GM12878 (cell line): ENCODE measurements around the gene PLCXD1. TPM values are rescaled to one million over a fixed set of nuclear protein-coding genes. Genes with fewer than 3 reads are reported as not detected.

Experiments used
- BCL3 ChIP-seq: IDR thresholded peaks from 2 replicates; pipeline ENCODE4 v1.6.1; 2011; ENCODE audit warnings: borderline replicate concordance, low read depth, mild to moderate bottlenecking, moderate library complexity, low read length; ENCODE audit not compliant: insufficient read depth, poor library complexity, severe bottlenecking
- BHLHE40 ChIP-seq, 2 experiments: fragments of 450-650 bp in 1 of 2; IDR thresholded peaks; 2 replicates each; pipeline ENCODE4 v1.6.1; 2011 to 2017; ENCODE audit warnings: low read depth in 2 of 2, borderline replicate concordance in 1 of 2, improper control_type of control experiment in 1 of 2, low read length in 1 of 2, mild to moderate bottlenecking in 1 of 2
- BMI1 ChIP-seq: fragments of 450-650 bp; IDR thresholded peaks from 2 replicates; pipeline ENCODE4 v1.6.1; 2016; ENCODE audit warnings: mild to moderate bottlenecking, moderate library complexity, borderline replicate concordance
- ESRRA ChIP-seq: IDR thresholded peaks from 2 replicates; pipeline ENCODE4 v1.6.1; 2012; ENCODE audit warnings: mild to moderate bottlenecking, low read length, improper control_type of control experiment
- EZH2 ChIP-seq: IDR thresholded peaks from 2 replicates; pipeline ENCODE4 v1.6.1; 2012; ENCODE audit warnings: low read depth, mild to moderate bottlenecking, control low read depth, inconsistent platforms, low read length, borderline replicate concordance; ENCODE audit not compliant: control insufficient read depth
- NRF1 ChIP-seq: conservative IDR thresholded peaks from 2 replicates; pipeline ENCODE4 v1.6.1; 2011; ENCODE audit warnings: mild to moderate bottlenecking, low read depth, low read length, improper control_type of control experiment
- POLR2AphosphoS2 ChIP-seq: IDR thresholded peaks from 2 replicates; pipeline ENCODE4 v1.6.1; 2011; ENCODE audit warnings: low read depth, mild to moderate bottlenecking, low read length, improper control_type of control experiment, moderate library complexity
- POU2F2 ChIP-seq: IDR thresholded peaks from 3 replicates; pipeline ENCODE4 v1.6.1; 2011; ENCODE audit warnings: low read depth, mild to moderate bottlenecking, low read length, borderline replicate concordance
- RB1 ChIP-seq: fragments of 450-650 bp; formaldehyde crosslinking; IDR thresholded peaks from 2 replicates; pipeline ENCODE4 v1.6.1; 2017; ENCODE audit warnings: mild to moderate bottlenecking, borderline replicate concordance
- SPI1 ChIP-seq: IDR thresholded peaks from 2 replicates; pipeline ENCODE4 v1.6.1; 2011; ENCODE audit warnings: low read depth, mild to moderate bottlenecking, low read length, moderate library complexity, borderline replicate concordance; ENCODE audit not compliant: insufficient read depth
- TAF1 ChIP-seq: IDR thresholded peaks from 2 replicates; pipeline ENCODE4 v1.6.1; 2011; ENCODE audit warnings: mild to moderate bottlenecking, low read depth, low read length, borderline replicate concordance
- USF2 ChIP-seq: IDR thresholded peaks from 2 replicates; pipeline ENCODE4 v1.6.1; 2011; ENCODE audit warnings: low read depth, low read length, improper control_type of control experiment, borderline replicate concordance
- ZBTB4 ChIP-seq: fragments of 450-650 bp; formaldehyde crosslinking; IDR thresholded peaks from 2 replicates; pipeline ENCODE4 v1.4.0; 2022; ENCODE audit warnings: mild to moderate bottlenecking, moderate library complexity
- ZNF274 ChIP-seq: IDR thresholded peaks from one replicate; pipeline ENCODE4 v1.8.0; 2011; ENCODE audit not compliant: insufficient read length, insufficient read depth
- polyA plus RNA-seq, 11 experiments: library from polyadenylated mRNA; depleted of rRNA in 4 of 11; unstranded in 6 of 11; stranded (reverse) in 5 of 11; fragments of >200 nt; fragmentation: Nextera tagmentation in 4 of 11; fragmentation: Illumina TruSeq in 1 of 11; extraction: Ambion mirVana in 4 of 11; extraction: Trizol in 1 of 11; gene quantifications; 1 replicate in 1 of 11; 2 replicates in 10 of 11; pipeline versions ENCODE4 v1.2.1 to v1.2.3, GENCODE V29; 2011 to 2016; ENCODE audit warnings: inconsistent platforms in 2 of 11, missing spikeins in 2 of 11, low read depth in 1 of 11
- total RNA-seq, 4 experiments: library from RNA; depleted of rRNA in 3 of 4; stranded (reverse); fragments of >200 nt in 3 of 4; fragmentation: Illumina TruSeq in 1 of 4; extraction: Trizol in 1 of 4; gene quantifications; 2 replicates each; pipeline versions ENCODE4 v1.2.1 to v1.2.3, GENCODE V29; 2013 to 2021

Gene PLCXD1
- total and polyA plus RNA-seq, 10 of the 15 experiments (the other 5 are each of a cell fraction or from before 2014, with no cell fraction given): 2.4 to 49.7 (median 18.0) TPM

- TF ChIP-seq RB1 (peak; percentile 87; the same call in 1 of the 2 replicates), ESRRA (no peak), SPI1 (peak; percentile 34; the same call in 1 of the 2 replicates), ZNF274 (no peak), BMI1 (no peak), NRF1 (no peak), TAF1 (0 out of 2 replicates have a peak, but pooled peaks have one; percentile 59), USF2 (no peak), BHLHE40 (IDR thresholded peaks at IDR 0.05; ENCODE audit: borderline replicate concordance in 1 of 2, low read depth in 2 of 2, low read length in 1 of 2) (peak; percentile 64 to 78; a peak in 2 of 4 replicates), POLR2AphosphoS2 (no peak), EZH2 (no peak), ZBTB4 (CRISPR knock-in tag) (no peak), POU2F2 (peak; percentile 95; the same call in 2 of the 3 replicates), BCL3 (no peak)
These were observed 2.1 kb downstream of the PLCXD1 start (continued) for GRCh38 chrX:283115-283845.
